Fibroblast of lung (primary cell): ENCODE data around the gene GDI2. TPM values are rescaled to one million over a fixed set of nuclear protein-coding genes. Genes with fewer than 3 reads are reported as not detected.

Experiments
- DNase-seq, 2 donors: peaks; one replicate each; pipeline versions ENCODE4 v3.0.0 to v3.0.0-alpha.2; 2010; ENCODE audit warnings: low read depth in 2 of 2
- H2AFZ ChIP-seq: 2 replicates; pipeline ENCODE4 v1.5.1; 2012; ENCODE audit warnings: low read length, control low read depth, inconsistent platforms
- H3K27ac ChIP-seq: 2 replicates; pipeline ENCODE4 v1.5.1; 2011; ENCODE audit warnings: low read length, control low read depth; ENCODE audit not compliant: insufficient read depth
- H3K27me3 ChIP-seq: 2 replicates; pipeline ENCODE4 v1.5.1; 2011; ENCODE audit warnings: mild to moderate bottlenecking, low read length; ENCODE audit not compliant: control insufficient read depth, insufficient read depth
- H3K36me3 ChIP-seq: 2 replicates; pipeline ENCODE4 v1.5.1; 2011; ENCODE audit warnings: low read length; ENCODE audit not compliant: control insufficient read depth, insufficient read depth
- H3K4me1 ChIP-seq: 2 replicates; pipeline ENCODE4 v1.5.1; 2011; ENCODE audit warnings: low read length; ENCODE audit not compliant: control insufficient read depth, insufficient read depth; ENCODE audit errors: extremely low read depth
- H3K4me2 ChIP-seq: 2 replicates; pipeline ENCODE4 v1.5.1; 2011; ENCODE audit warnings: low read length, control low read depth; ENCODE audit not compliant: insufficient read depth; ENCODE audit errors: extremely low read depth
- H3K4me3 ChIP-seq, 4 experiments: fragments of 200-600 bp in 1 of 4; sonication (generic) in 1 of 4; replicated peaks in 1 of 4; 2 replicates each; pipeline ENCODE4 v1.5.1; 2011 to 2016; ENCODE audit warnings: low read length in 4 of 4, low read depth in 3 of 4, mild to moderate bottlenecking in 3 of 4, control low read depth in 2 of 4, inconsistent platforms in 1 of 4, mixed read lengths in 1 of 4; ENCODE audit not compliant: insufficient read depth in 1 of 4; ENCODE audit errors: control extremely low read depth in 1 of 4
- H3K79me2 ChIP-seq: 2 replicates; pipeline ENCODE4 v1.5.1; 2012; ENCODE audit warnings: mild to moderate bottlenecking, low read length, inconsistent platforms; ENCODE audit not compliant: control insufficient read depth, insufficient read depth
- H3K9ac ChIP-seq: 2 replicates; pipeline ENCODE4 v1.5.1; 2011; ENCODE audit warnings: mild to moderate bottlenecking, low read length, control low read depth; ENCODE audit not compliant: insufficient read depth
- H3K9me3 ChIP-seq: 2 replicates; pipeline ENCODE4 v1.5.1; 2012; ENCODE audit warnings: low read depth, low read length; ENCODE audit not compliant: control insufficient read depth, insufficient read depth
- H4K20me1 ChIP-seq: 2 replicates; pipeline ENCODE4 v1.5.1; 2011; ENCODE audit warnings: low read length; ENCODE audit not compliant: control insufficient read depth, insufficient read depth; ENCODE audit errors: extremely low read depth
- EZH2 ChIP-seq: IDR thresholded peaks from 2 replicates; pipeline ENCODE4 v1.5.1; 2012; ENCODE audit warnings: low read length, control low read depth, mild to moderate bottlenecking; ENCODE audit errors: missing control alignments
- polyA plus RNA-seq, 2 donors: library from polyadenylated mRNA; depleted of rRNA in 1 of 2; stranded (reverse) in 1 of 2; unstranded in 1 of 2; fragments of >200 nt; gene quantifications; 2 replicates each; pipeline ENCODE4 v1.2.1, GENCODE V29; 2011 to 2012; ENCODE audit warnings: missing spikeins in 1 of 2
- total RNA-seq: library from RNA; depleted of rRNA; stranded (reverse); fragments of >200 nt; gene quantifications from 2 replicates; pipeline ENCODE4 v1.2.1, GENCODE V29; 2014
- TF ChIP-seq, protein P1 (sequence below), 2 donors: IDR thresholded peaks in 1 of 2; conservative IDR thresholded peaks in 1 of 2; 1 replicate in 1 of 2; 2 replicates in 1 of 2; pipeline ENCODE4 v1.5.1; 2011 to 2012; ENCODE audit warnings: low read length in 2 of 2, control low read depth in 1 of 2, inconsistent platforms in 1 of 2, low read depth in 1 of 2, mild to moderate bottlenecking in 1 of 2

The GDI2 gene
- total and polyA plus RNA-seq, 2 donors (not counting 1 experiment from before 2014, with no cell fraction given), result 287 to 483 TPM

GRCh38 chr10:5776136-5776880 is 36.9 kb downstream of the GDI2 start:
- no peak overlapping the region for H2AFZ ChIP-seq
- no peaks in the 10 kb centered on the region for H4K20me1 ChIP-seq
- H3K4me2 ChIP-seq, result peak overlapping the region; percentile 58
- H3K27me3 ChIP-seq, result no peaks in the 10 kb centered on the region
- H3K9me3 ChIP-seq, result no peaks in the 10 kb centered on the region
- DNase-seq, result peak; percentile 16 to 52
- no peak overlapping the region for H3K9ac ChIP-seq
- H3K4me3 ChIP-seq, result peak overlapping the region in 1 of 4 experiments; percentile 30
- TF ChIP-seq, protein P1, sequence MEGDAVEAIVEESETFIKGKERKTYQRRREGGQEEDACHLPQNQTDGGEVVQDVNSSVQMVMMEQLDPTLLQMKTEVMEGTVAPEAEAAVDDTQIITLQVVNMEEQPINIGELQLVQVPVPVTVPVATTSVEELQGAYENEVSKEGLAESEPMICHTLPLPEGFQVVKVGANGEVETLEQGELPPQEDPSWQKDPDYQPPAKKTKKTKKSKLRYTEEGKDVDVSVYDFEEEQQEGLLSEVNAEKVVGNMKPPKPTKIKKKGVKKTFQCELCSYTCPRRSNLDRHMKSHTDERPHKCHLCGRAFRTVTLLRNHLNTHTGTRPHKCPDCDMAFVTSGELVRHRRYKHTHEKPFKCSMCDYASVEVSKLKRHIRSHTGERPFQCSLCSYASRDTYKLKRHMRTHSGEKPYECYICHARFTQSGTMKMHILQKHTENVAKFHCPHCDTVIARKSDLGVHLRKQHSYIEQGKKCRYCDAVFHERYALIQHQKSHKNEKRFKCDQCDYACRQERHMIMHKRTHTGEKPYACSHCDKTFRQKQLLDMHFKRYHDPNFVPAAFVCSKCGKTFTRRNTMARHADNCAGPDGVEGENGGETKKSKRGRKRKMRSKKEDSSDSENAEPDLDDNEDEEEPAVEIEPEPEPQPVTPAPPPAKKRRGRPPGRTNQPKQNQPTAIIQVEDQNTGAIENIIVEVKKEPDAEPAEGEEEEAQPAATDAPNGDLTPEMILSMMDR (conservative IDR thresholded peaks at IDR 0.05 in 1 of 2, IDR thresholded peaks at IDR 0.05 in 1 of 2; ENCODE audit: low read depth in 1 of 2, low read length in 2 of 2), result peak in 1 of 2 donors; percentile 10
- no peak for TF ChIP-seq EZH2
- peaks cover 73% of the 10 kb centered on the region for H3K79me2 ChIP-seq
- H3K36me3 ChIP-seq, result peaks cover 9% of the 10 kb centered on the region
- peak overlapping the region; percentile 51 for H3K27ac ChIP-seq
- peaks cover 5% of the 10 kb centered on the region for H3K4me1 ChIP-seq

- Histone ChIP-seq H4K20me1 (no peaks in the 10 kb centered on the region), H3K4me2 (peak overlapping the region; percentile 58), H3K36me3 (peaks cover 9% of the 10 kb centered on the region), H2AFZ (no peak overlapping the region), H3K9me3 (no peaks in the 10 kb centered on the region), H3K4me3 (no peak overlapping the region), H3K27ac (peak overlapping the region; percentile 51), H3K27me3 (no peaks in the 10 kb centered on the region), H3K4me1 (peaks cover 5% of the 10 kb centered on the region), H3K9ac (no peak overlapping the region), H3K79me2 (peaks cover 73% of the 10 kb centered on the region)
- no peak for DNase-seq
- TF ChIP-seq, protein P1 (conservative IDR thresholded peaks at IDR 0.05 in 1 of 2, IDR thresholded peaks at IDR 0.05 in 1 of 2; ENCODE audit: low read depth in 1 of 2, low read length in 2 of 2), result no peak
- TF ChIP-seq EZH2, result no peak
Measured at GRCh38 chr10:5775685-5776084, 37.5 kb downstream of the GDI2 start.

DNA sequence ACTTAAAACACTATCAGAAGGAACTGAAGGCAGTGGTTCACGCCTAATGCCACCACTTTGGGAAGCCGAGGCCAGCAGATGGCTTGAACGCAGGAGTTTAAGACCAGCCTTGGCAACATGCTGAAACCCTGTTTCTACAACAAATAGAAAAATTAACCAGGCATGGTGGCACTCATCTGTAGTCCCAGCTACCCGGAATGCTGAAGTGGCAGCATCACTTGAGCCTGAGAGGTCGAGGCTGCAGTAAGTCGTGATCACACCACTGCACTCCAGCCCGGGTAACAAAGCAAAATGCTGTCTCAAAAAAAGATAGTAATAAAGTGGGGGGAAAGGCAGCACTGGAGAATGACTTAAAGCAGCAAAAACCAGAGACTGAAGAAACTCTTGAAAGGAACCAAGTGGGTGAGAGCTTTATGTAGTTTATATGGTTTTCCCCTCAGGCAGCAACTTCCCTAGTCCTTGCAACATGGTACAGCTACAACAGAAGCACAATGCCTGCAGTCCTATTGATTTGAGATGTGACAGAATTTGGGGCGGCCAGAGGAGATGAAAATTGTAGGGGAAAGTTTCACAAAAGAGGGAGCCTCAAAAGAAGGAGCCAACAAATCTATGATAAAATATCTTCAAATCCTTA is 38.1 kb downstream of the GDI2 start:
- Histone ChIP-seq H3K36me3 (peaks cover 7% of the 10 kb centered on the region), H2AFZ (no peak overlapping the region), H3K4me3 (no peak overlapping the region), H3K4me1 (peaks cover 5% of the 10 kb centered on the region), H3K9me3 (no peaks in the 10 kb centered on the region), H3K27ac (no peak overlapping the region), H4K20me1 (no peaks in the 10 kb centered on the region), H3K79me2 (peaks cover 67% of the 10 kb centered on the region), H3K27me3 (no peaks in the 10 kb centered on the region), H3K4me2 (no peak overlapping the region), H3K9ac (no peak overlapping the region)
- no peak for DNase-seq
- TF ChIP-seq EZH2, result no peak
- TF ChIP-seq, protein P1 (conservative IDR thresholded peaks at IDR 0.05 in 1 of 2, IDR thresholded peaks at IDR 0.05 in 1 of 2; ENCODE audit: low read depth in 1 of 2, low read length in 2 of 2), result no peak
